ENCODE data around the gene MALAT1.

The MALAT1 gene

GRCh38 chr11:65498042-65498726, 661 bp upstream of the MALAT1 start:
- DNase-seq = peak; percentile 86 to 91
- TF ChIP-seq GATA1 (IDR thresholded peaks at IDR 0.05; ENCODE audit: low read depth, low read length) = no peak
- no peak for TF ChIP-seq POLR2A (IDR thresholded peaks at IDR 0.05; ENCODE audit: low read length)

- DNase-seq = no peak
Measured at GRCh38 chr11:65498727-65498976, 193 bp upstream of the MALAT1 start.

GRCh38 chr11:65499713-65500386, 1.0 kb downstream of the MALAT1 start:
- TF ChIP-seq GATA1 (IDR thresholded peaks at IDR 0.05; ENCODE audit: low read depth, low read length) = no peak
- DNase-seq = peak in 1 of 2 experiments; percentile 69

More at GRCh38 chr11:65498727-65498976, 193 bp upstream of the MALAT1 start:
- TF ChIP-seq GATA1 (IDR thresholded peaks at IDR 0.05; ENCODE audit: low read depth, low read length) (no peak), POLR2A (IDR thresholded peaks at IDR 0.05; ENCODE audit: low read length) (no peak)

- DNase-seq = peak; percentile 75 to 91
- no peak for TF ChIP-seq GATA1 (IDR thresholded peaks at IDR 0.05; ENCODE audit: low read depth, low read length)
- peak; percentile 94 for TF ChIP-seq POLR2A (IDR thresholded peaks at IDR 0.05; ENCODE audit: low read length)
Measured at GRCh38 chr11:65500387-65501185, 1.7 kb downstream of the MALAT1 start.

- no peak for TF ChIP-seq GATA1 (IDR thresholded peaks at IDR 0.05; ENCODE audit: low read depth, low read length)
- no peak for TF ChIP-seq POLR2A (IDR thresholded peaks at IDR 0.05; ENCODE audit: low read length)
- DNase-seq = peak; percentile 65 to 82
Measured at GRCh38 chr11:65501186-65501471, 2.3 kb downstream of the MALAT1 start.

GRCh38 chr11:65501472-65502273, 2.8 kb downstream of the MALAT1 start:
- no peak for TF ChIP-seq GATA1 (IDR thresholded peaks at IDR 0.05; ENCODE audit: low read depth, low read length)
- TF ChIP-seq POLR2A (IDR thresholded peaks at IDR 0.05; ENCODE audit: low read length) = peak; percentile 90
- peak; percentile 65 to 82 for DNase-seq

- no peak for TF ChIP-seq GATA1 (IDR thresholded peaks at IDR 0.05; ENCODE audit: low read depth, low read length)
- no peak for TF ChIP-seq POLR2A (IDR thresholded peaks at IDR 0.05; ENCODE audit: low read length)
- no peak for DNase-seq
Measured at GRCh38 chr11:65502274-65502554, 3.4 kb downstream of the MALAT1 start.

GRCh38 chr11:65502555-65503367, 3.9 kb downstream of the MALAT1 start:
- TF ChIP-seq POLR2A (IDR thresholded peaks at IDR 0.05; ENCODE audit: low read length) (peak; percentile 85), GATA1 (IDR thresholded peaks at IDR 0.05; ENCODE audit: low read depth, low read length) (no peak)
- DNase-seq = peak; percentile 84 to 87

GRCh38 chr11:65503368-65503948, 4.6 kb downstream of the MALAT1 start:
- TF ChIP-seq POLR2A (IDR thresholded peaks at IDR 0.05; ENCODE audit: low read length) (no peak), GATA1 (IDR thresholded peaks at IDR 0.05; ENCODE audit: low read depth, low read length) (no peak)
- no peak for DNase-seq

GRCh38 chr11:65503949-65504673, 5.3 kb downstream of the MALAT1 start:
- DNase-seq = peak in 1 of 2 experiments; percentile 58
- TF ChIP-seq POLR2A (IDR thresholded peaks at IDR 0.05; ENCODE audit: low read length) (peak; percentile 89), GATA1 (IDR thresholded peaks at IDR 0.05; ENCODE audit: low read depth, low read length) (no peak)

GRCh38 chr11:65504674-65505465, 6.0 kb downstream of the MALAT1 start:
- no peak for DNase-seq
- TF ChIP-seq GATA1 (IDR thresholded peaks at IDR 0.05; ENCODE audit: low read depth, low read length) = no peak
- peak; percentile 40 for TF ChIP-seq POLR2A (IDR thresholded peaks at IDR 0.05; ENCODE audit: low read length)

Data from erythroblast (primary cell).